Measurements from ENCODE around the gene ARHGAP44. TPM values are rescaled to one million over a fixed set of nuclear protein-coding genes. Genes with fewer than 3 reads are reported as not detected.
A peak's percentile ranks its signal among the peaks of the same experiment; 100 is the strongest.

ARHGAP44 gene
- total RNA-seq, 6 donors from 2014 or later = 36.3 to 56.4 (median 41.8) TPM

GRCh38 chr17:12966413-12966812, 177.1 kb downstream of the ARHGAP44 start:
- H3K9me3 ChIP-seq = no peaks in the 10 kb centered on the region
- TF ChIP-seq EP300 (IDR thresholded peaks at IDR 0.05) (no peak), POLR2A (IDR thresholded peaks at IDR 0.05) (no peak), POLR2AphosphoS5 (IDR thresholded peaks at IDR 0.05) (no peak), CTCF (IDR thresholded peaks at IDR 0.05) (no peak)
- H3K27me3 ChIP-seq = no peaks in the 10 kb centered on the region
- no peak overlapping the region for H3K27ac ChIP-seq
- no peaks in the 10 kb centered on the region for H3K4me1 ChIP-seq
- 86 to 94% methylated on average over 5 of the region's 5 CpGs for WGBS, 2 donors
- DNase-seq (no peak), ATAC-seq (ENCODE audit: low FRiP score in 2 of 2) (no peak)
- H3K36me3 ChIP-seq = no peaks in the 10 kb centered on the region
- H3K4me3 ChIP-seq = no peak overlapping the region

DNA sequence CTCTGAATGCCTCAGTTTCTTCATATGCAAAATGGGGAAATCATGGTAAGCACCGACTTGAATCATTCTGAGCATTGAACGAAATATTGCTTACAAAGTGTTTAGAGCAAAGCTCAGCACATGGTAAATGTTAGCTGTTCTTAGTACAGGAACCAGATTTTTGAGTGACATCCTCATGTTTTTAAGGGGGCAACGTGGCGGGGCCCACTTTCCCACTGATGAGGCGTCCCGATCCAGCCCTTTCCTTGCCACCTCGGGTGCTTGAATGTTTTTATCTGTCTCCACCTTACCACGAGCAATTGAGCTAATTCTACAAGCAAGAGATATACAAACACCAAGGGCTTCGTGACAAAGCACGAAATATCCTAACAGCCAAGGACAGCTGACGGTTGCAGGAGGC, 178.7 kb downstream of the ARHGAP44 start:
- Histone ChIP-seq H3K9me3 (no peaks in the 10 kb centered on the region), H3K4me3 (no peak overlapping the region), H3K4me1 (no peaks in the 10 kb centered on the region), H3K27ac (no peak overlapping the region), H3K36me3 (no peaks in the 10 kb centered on the region), H3K27me3 (no peaks in the 10 kb centered on the region)
- ATAC-seq (ENCODE audit: low FRiP score in 2 of 2) (no peak), DNase-seq (no peak)
- 74 to 79% methylated on average over 11 of the region's 11 CpGs for WGBS, 2 donors
- no peak for TF ChIP-seq EP300 (IDR thresholded peaks at IDR 0.05)
- no peak for TF ChIP-seq CTCF (IDR thresholded peaks at IDR 0.05)
- no peak for TF ChIP-seq POLR2AphosphoS5 (IDR thresholded peaks at IDR 0.05)

DNA sequence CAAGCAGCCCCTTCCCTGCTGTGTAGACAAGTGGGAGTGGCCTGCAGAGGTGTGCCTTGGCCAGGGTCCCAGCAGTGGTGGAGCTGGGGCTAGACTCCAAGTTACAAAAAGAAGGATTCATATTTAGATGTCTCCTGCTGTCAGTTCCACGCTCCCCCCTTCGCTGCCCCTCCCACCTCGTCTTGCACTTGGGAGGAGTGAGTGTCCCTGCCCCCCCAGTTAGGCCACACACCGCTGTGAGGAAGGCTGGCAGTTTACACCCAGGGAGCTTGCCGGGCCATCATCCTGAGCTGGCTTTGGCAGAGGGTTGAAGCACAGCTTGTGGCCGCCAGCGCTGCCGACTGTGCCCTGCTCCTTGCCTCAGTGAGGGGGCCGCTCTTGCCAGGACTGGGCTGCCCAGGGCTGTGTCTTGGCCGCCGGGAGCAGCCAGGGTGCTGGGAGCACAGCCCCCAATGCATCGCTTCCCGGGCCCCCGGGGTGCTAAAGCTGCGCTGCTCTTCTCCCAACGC, 184.3 kb downstream of the ARHGAP44 start:
- H3K9me3 ChIP-seq = no peaks in the 10 kb centered on the region
- peak; percentile 21 to 34 for ATAC-seq (ENCODE audit: low FRiP score in 2 of 2)
- no peaks in the 10 kb centered on the region for H3K36me3 ChIP-seq
- no peak for TF ChIP-seq POLR2A (IDR thresholded peaks at IDR 0.05)
- TF ChIP-seq POLR2AphosphoS5 (IDR thresholded peaks at IDR 0.05) = no peak
- no peak for TF ChIP-seq CTCF (IDR thresholded peaks at IDR 0.05)
- TF ChIP-seq EP300 (IDR thresholded peaks at IDR 0.05) = no peak
- 4 to 31% methylated on average over 8 of the region's 16 CpGs for WGBS, 2 donors
- H3K4me1 ChIP-seq = peaks cover 0 to 7% (median 2%) of the 10 kb centered on the region in 4 donors
- no peak overlapping the region for H3K27ac ChIP-seq
- peak in 1 of 2 donors; percentile 64 for DNase-seq
- H3K27me3 ChIP-seq = no peaks in the 10 kb centered on the region
- H3K4me3 ChIP-seq = peak overlapping the region in 3 of 4 donors; percentile 13 to 25 (median 17)

GRCh38 chr17:12974005-12974531, 184.8 kb downstream of the ARHGAP44 start:
- 17 to 40% methylated on average over 3 to 19 of the region's 40 CpGs for WGBS, 2 donors
- Histone ChIP-seq H3K36me3 (no peaks in the 10 kb centered on the region), H3K4me3 (peak overlapping the region in 3 of 4 donors; percentile 13 to 25 (median 17)), H3K27me3 (no peaks in the 10 kb centered on the region), H3K9me3 (no peaks in the 10 kb centered on the region), H3K4me1 (peaks cover 0 to 7% (median 2%) of the 10 kb centered on the region in 4 donors), H3K27ac (no peak overlapping the region)
- peak in 1 of 2 donors; percentile 81 for DNase-seq
- peak; percentile 9 to 68 for ATAC-seq (ENCODE audit: low FRiP score in 2 of 2)
- no peak for TF ChIP-seq EP300 (IDR thresholded peaks at IDR 0.05)
- no peak for TF ChIP-seq POLR2AphosphoS5 (IDR thresholded peaks at IDR 0.05)
- no peak for TF ChIP-seq CTCF (IDR thresholded peaks at IDR 0.05)
- no peak for TF ChIP-seq POLR2A (IDR thresholded peaks at IDR 0.05)
